CD4-positive, alpha-beta T cell treated with Interleukin-6 at 100 ng/mL for 8 hours (primary cell): ENCODE data around the gene TGFB3.
"Not testable (repeated sequence)": the region's sequence is repeated elsewhere in the genome, so short reads cannot be mapped to it uniquely, and the experiment has no call there.

Source experiments
- DNase-seq: peaks from one replicate; pipeline ENCODE4 v3.0.0-alpha.2; 2020; ENCODE audit warnings: mixed read lengths, low spot score

TGFB3 gene

GRCh38 chr14:75981426-75982265, at the start of gene TGFB3:
TSS of gene TGFB3 (minus strand) at chr14:75981995. CDS start at chr14:75980893, 1,102 bp downstream.
- peak; percentile 62 for DNase-seq

- no peak for DNase-seq
Measured at GRCh38 chr14:76024211-76024907, 42.6 kb upstream of the TGFB3 start.

- no peak for DNase-seq
Measured at GRCh38 chr14:76023757-76024156, 42.0 kb upstream of the TGFB3 start.

DNA sequence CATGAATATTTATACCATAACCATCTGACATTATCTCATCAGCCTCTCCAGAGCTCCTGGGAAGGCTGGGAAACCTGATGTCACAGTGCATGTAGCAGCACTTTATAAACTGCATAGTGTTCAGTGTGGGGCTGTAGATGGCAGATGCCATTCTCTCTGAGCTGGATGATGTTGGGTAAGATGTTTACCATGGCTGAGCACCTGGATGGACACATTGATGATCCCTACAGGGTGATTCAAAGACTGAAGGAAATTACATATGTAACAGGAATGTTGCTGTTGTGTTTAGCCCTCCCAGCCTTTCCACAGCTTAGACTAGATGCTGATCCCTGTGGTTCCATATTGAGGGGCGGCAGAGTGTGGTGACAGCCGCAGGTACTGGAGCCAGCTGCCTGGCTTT, 41.2 kb upstream of the TGFB3 start:
- DNase-seq, result no peak

- DNase-seq, result no peak
Measured at GRCh38 chr14:76019676-76020075, 37.9 kb upstream of the TGFB3 start.

GRCh38 chr14:76015668-76016067, 33.9 kb upstream of the TGFB3 start:
- no peak for DNase-seq

DNA sequence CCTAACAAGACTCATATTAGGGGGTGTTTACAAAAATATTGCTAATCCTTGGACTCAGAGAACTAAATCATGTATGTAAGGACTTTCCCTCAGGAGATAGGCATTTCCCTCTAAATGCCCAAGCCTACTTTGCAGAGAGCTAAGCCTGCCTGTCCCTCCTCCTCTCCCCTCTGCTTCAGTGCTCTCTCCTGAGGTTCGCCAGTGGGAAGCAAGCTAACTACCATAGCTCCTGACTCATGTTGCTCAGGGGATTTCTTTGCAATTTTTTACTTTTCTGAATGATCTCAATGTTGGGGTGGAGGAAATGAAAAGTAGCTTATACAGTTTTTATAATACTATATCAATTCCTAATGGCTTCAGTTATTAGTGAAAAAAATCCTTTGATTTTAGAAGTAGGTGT, 33.4 kb upstream of the TGFB3 start:
- no peak for DNase-seq

DNA sequence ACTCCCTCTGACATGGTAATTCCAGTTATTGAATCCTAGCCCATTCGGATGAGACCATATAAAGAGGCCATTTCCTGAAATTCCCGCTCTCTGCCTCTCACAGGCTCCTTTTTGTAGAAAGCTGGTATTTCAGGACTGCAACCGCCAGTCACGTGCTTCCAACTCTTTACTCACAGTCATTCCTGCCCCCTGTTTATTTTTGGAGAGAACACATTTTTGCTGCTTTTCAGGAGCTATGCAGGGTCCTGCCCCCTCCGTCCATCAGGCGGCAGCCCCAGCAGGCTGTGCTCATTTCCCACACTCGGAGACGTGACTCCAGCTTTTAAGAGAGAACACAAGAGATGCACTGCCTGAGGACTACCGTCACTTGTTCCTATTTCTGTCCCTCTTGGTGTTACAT, 30.6 kb upstream of the TGFB3 start:
- no peak for DNase-seq

GRCh38 chr14:76011930-76012329, 30.1 kb upstream of the TGFB3 start:
- no peak for DNase-seq

DNA sequence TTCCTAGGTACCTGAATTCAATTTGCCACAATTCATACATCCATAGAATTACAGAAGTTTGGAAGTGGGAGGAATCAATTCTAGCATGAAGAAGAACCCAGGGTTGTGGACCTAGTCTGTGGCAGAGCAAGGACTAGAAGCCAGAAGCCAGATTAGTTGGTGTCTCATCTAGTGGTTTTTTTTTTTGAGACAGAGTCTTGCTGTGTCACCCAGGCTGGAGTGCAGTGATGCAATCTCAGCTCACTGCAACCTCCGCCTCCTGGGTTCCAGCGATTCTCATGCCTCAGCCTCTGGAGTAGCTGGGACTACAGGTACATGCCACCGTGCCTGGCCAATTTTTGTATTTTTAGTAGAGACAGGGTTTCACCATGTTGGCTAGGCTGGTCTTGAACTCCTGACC, 27.8 kb upstream of the TGFB3 start:
- DNase-seq, result not testable (repeated sequence)

DNA sequence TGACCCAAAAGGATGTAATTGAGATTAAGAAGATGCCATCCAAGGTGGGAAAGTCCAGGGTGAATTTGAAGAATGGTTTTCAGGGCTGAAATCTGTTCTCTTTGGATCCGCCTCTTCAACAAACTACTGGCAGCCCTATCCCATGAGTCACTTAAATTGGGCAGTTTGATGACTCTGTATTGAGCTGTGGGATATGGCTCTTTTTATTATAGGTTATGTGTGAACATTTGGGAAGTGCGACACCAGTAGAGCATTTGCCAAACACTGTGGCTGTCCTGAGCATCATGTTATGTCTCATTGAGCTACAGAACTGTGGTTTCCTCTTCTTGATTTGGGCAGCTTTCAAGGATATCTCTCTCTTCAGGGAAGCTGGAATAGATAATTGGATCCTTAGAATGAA, 26.1 kb upstream of the TGFB3 start:
- no peak for DNase-seq

GRCh38 chr14:76007379-76007778, 25.6 kb upstream of the TGFB3 start:
- DNase-seq, result no peak

DNA sequence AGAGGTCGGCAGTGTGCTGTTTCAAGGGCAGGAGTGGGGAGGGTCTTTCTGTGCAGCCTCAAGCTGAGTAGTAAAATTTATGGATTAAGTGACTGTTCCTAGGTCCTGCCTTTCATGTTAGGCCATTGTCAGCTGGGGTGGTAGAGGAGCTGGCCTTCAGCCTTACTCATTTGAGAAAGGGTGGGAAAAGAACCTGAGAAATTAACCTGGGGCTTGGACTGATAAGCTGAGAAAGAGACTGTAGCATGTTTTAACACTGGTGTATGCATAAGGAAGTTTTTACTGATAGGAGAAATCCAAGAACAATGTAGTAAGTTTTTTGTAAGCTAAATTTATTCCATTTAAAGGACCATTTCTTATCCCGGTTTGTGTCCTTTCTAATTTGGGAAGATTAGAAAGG, 24.5 kb upstream of the TGFB3 start:
- no peak for DNase-seq

GRCh38 chr14:76002383-76002782, 20.6 kb upstream of the TGFB3 start:
- no peak for DNase-seq

- DNase-seq, result no peak
Measured at GRCh38 chr14:75999511-76000190, 17.9 kb upstream of the TGFB3 start.

DNA sequence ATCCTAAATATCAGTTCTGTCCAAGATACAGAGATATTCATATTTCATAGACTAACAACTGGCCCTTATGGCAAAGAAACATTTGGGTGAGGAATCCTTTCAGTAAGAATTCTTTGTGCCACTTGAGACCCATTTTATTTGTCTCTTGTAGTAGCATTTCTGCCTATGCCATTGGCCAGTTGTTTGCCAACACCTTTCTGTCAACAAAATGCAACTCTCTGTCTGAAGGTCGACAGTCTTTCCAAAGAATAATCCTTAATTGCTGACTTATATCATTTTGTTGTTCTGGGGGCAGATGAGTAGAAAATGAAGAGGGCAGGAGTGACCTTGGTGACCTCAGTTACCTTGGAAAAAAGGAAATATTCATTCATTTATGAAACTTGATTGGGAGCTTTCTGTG, 14.7 kb upstream of the TGFB3 start:
- no peak for DNase-seq

DNA sequence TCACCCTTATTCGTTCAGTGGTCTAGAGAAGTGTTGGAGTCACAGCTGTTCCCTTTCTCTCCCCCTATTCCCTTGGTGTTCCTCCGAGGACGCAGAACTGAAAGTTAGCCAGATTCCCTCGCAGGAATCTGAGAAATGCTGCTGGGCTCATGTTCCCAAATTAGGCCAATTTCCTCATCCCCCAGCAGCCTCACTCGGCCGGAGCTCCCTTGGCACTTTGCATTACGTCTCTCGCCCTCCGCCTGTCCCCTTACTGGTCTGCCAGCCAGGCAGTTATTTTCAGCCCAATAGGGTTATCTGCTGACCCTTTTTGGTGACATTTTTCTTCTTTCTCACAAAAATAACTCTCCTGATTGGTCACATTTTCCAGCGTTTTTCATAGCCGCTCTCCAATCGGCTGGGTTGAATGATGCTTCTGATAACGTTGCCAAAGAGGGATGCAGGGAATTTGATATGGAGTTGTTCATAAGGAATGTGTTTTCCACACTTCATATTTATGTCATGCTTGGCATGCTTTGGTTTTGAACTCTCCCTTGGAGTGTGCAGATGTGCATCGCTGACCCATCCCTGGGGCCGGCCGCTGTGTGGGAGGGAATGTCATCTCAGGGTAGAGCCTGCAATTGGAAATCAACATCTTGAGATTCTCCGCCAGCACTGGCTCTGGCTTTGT, 13.7 kb upstream of the TGFB3 start:
- no peak for DNase-seq

GRCh38 chr14:75993567-75994041, 11.8 kb upstream of the TGFB3 start:
- no peak for DNase-seq

GRCh38 chr14:75991753-75992152, 10.0 kb upstream of the TGFB3 start:
- DNase-seq, result no peak

DNA sequence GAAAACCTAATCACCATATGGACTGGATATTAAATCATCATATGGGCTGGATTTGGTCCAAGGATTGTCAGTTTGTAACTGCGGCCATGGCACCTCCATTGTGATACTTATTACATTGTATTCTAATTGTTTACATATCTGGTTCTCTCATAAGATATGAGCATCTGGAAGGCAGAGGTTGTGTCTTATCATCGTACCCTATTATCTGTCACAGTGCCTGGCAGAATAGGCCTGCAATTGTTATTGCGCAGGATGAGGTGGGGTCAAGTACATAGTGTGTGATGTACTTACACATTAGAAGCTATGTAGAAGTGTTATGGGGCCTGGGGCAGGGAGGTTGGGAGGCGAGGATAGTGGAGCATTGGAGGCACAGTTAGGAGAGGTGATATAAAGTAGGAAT, 8.5 kb upstream of the TGFB3 start:
- no peak for DNase-seq

DNA sequence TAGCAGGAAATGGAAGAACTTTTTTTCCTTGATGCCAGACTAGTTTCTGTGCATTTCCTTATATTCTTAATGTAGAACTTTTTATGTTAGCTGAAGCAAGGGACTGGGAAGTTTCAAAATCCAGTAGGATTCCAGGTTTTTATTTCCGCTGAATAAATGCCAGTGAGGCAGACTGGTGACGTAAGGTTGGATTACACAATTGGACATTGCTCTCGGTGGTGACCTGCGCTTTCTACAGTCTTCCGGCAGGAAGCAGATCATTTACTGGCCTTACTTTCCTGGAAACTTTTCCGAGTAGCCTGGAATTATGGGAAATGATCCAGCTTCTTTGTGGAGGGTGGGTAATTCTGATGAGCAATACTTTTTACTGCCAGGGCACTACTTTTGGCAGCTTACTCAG, 7.3 kb upstream of the TGFB3 start:
- no peak for DNase-seq
